GM12864 (cell line): ENCODE measurements around the gene PSMB5.

Source experiments
- DNase-seq: peaks from one replicate; pipeline ENCODE4 v3.0.0-alpha.2; 2011; ENCODE audit warnings: low read depth
- H3K4me3 ChIP-seq: 2 replicates; pipeline ENCODE4 v1.5.1; 2011; ENCODE audit warnings: mild to moderate bottlenecking, low read depth, low read length, control low read depth
- CTCF ChIP-seq: IDR thresholded peaks from 2 replicates; pipeline ENCODE4 v1.5.1; 2011; ENCODE audit warnings: low read depth, mild to moderate bottlenecking, moderate library complexity, low read length, control low read depth, inconsistent platforms; ENCODE audit errors: missing control alignments

Gene PSMB5

GRCh38 chr14:23067847-23068788, 33.4 kb upstream of the PSMB5 start:
- TF ChIP-seq CTCF = no peak
- no peak overlapping the region for H3K4me3 ChIP-seq
- DNase-seq = no peak

- no peak for TF ChIP-seq CTCF
- DNase-seq = no peak
- H3K4me3 ChIP-seq = no peak overlapping the region
Measured at GRCh38 chr14:23066855-23067744, 32.4 kb upstream of the PSMB5 start.

- DNase-seq = no peak
- H3K4me3 ChIP-seq = no peak overlapping the region
- TF ChIP-seq CTCF = no peak
Measured at GRCh38 chr14:23066368-23066767, 31.7 kb upstream of the PSMB5 start.

GRCh38 chr14:23063601-23064000, 28.9 kb upstream of the PSMB5 start:
- no peak for DNase-seq
- H3K4me3 ChIP-seq = no peak overlapping the region
- no peak for TF ChIP-seq CTCF

- no peak for TF ChIP-seq CTCF
- DNase-seq = no peak
- no peak overlapping the region for H3K4me3 ChIP-seq
Measured at GRCh38 chr14:23062002-23062401, 27.3 kb upstream of the PSMB5 start.

- no peak for DNase-seq
- H3K4me3 ChIP-seq = no peak overlapping the region
- no peak for TF ChIP-seq CTCF
Measured at GRCh38 chr14:23060536-23061260, 26.0 kb upstream of the PSMB5 start.
